Mucosa of descending colon (tissue), 3 donors: Measurements from ENCODE around the gene MTA3. TPM values are rescaled to one million over a fixed set of nuclear protein-coding genes. Genes with fewer than 3 reads are reported as not detected.

ENCODE experiments used
- ATAC-seq: fragments of 200-7000 bp; cut with Tn5 transposase; one replicate; pipeline ENCODE4 v1.9.1; 2020; ENCODE audit warnings: mild to moderate bottlenecking, moderate library complexity
- DNase-seq, 3 donors: peaks; one replicate each; pipeline ENCODE4 v3.0.0-alpha.2; 2020
- H3K36me3 ChIP-seq: fragments of 200-600 bp; one replicate; pipeline ENCODE4 v1.8.0; 2021; ENCODE audit warnings: low read depth, mild to moderate bottlenecking
- H3K4me1 ChIP-seq: fragments of 200-600 bp; one replicate; pipeline ENCODE4 v1.8.0; 2021; ENCODE audit warnings: low read depth, mild to moderate bottlenecking
- H3K4me3 ChIP-seq: fragments of 200-600 bp; one replicate; pipeline ENCODE4 v1.8.0; 2021; ENCODE audit warnings: mild to moderate bottlenecking
- H3K9me3 ChIP-seq: fragments of 200-600 bp; one replicate; pipeline ENCODE4 v1.8.0; 2021; ENCODE audit warnings: mild to moderate bottlenecking
- CTCF ChIP-seq: fragments of 200-600 bp; IDR thresholded peaks from one replicate; pipeline ENCODE4 v1.8.0; 2022; ENCODE audit warnings: antibody characterized with exemption, mild to moderate bottlenecking
- intact Hi-C, 2 donors: fragments of 100-400 bp; cut with DNase I in 1 of 2; cut with micrococcal nuclease in 1 of 2; formaldehyde crosslinking; loops; one replicate each; pipeline versions ENCODE4 v1.11.0 to v1.11.1; 2022; cut with DNase I, micrococcal nuclease
- total RNA-seq, 3 donors: library from RNA; stranded (reverse); fragmentation: NEBNext Ultra II Directional in 2 of 3; extraction: Animal tissue kit (Norgen Biotek cat#: 25700) in 2 of 3; gene quantifications; one replicate each; pipeline versions ENCODE4 v1.2.1 to v1.2.4, GENCODE V29; 2021 to 2023
- donor health status: DM: no; HTN: no; CAD: no; lungs with moderate emphysema.
- donor health status: DM: no; HTN: no; CAD: no.
- donor health status: DM: no; HTN: yes; CAD: no.

The MTA3 gene
- total RNA-seq, 3 donors from 2014 or later: 44.8 to 58.9 (median 52.8) TPM

- ATAC-seq: no peak
- Histone ChIP-seq H3K9me3 (no peaks in the 10 kb centered on the region), H3K36me3 (no peaks in the 10 kb centered on the region), H3K4me1 (no peaks in the 10 kb centered on the region), H3K4me3 (no peak overlapping the region)
- TF ChIP-seq CTCF: no peak
- intact Hi-C loops: no loop called here
- DNase-seq: no peak
Observed at GRCh38 chr2:42788478-42788793, 220.0 kb downstream of the MTA3 start.

- Histone ChIP-seq H3K9me3 (no peaks in the 10 kb centered on the region), H3K36me3 (no peaks in the 10 kb centered on the region), H3K4me1 (no peaks in the 10 kb centered on the region), H3K4me3 (no peak overlapping the region)
- DNase-seq: no peak
- no peak for ATAC-seq
- intact Hi-C loops: no loop called here
- no peak for TF ChIP-seq CTCF
Observed at GRCh38 chr2:42788882-42789281, 220.4 kb downstream of the MTA3 start.

GRCh38 chr2:42789751-42790150 lies 221.3 kb downstream of the MTA3 start:
- intact Hi-C loops: no loop called here
- DNase-seq: no peak
- H3K4me1 ChIP-seq: no peaks in the 10 kb centered on the region
- no peaks in the 10 kb centered on the region for H3K36me3 ChIP-seq
- H3K4me3 ChIP-seq: no peak overlapping the region
- TF ChIP-seq CTCF: no peak
- H3K9me3 ChIP-seq: no peaks in the 10 kb centered on the region
- ATAC-seq: no peak

- Histone ChIP-seq H3K36me3 (no peaks in the 10 kb centered on the region), H3K4me1 (no peaks in the 10 kb centered on the region), H3K4me3 (no peak overlapping the region), H3K9me3 (no peaks in the 10 kb centered on the region)
- DNase-seq (no peak), ATAC-seq (no peak)
- intact Hi-C loops: no loop called here
- no peak for TF ChIP-seq CTCF
Observed at GRCh38 chr2:42791606-42792005, 223.2 kb downstream of the MTA3 start.

GRCh38 chr2:42792087-42792582 lies 223.7 kb downstream of the MTA3 start:
- H3K9me3 ChIP-seq: no peaks in the 10 kb centered on the region
- intact Hi-C loops: no loop called here
- DNase-seq (peak in 1 of 3 donors; percentile 81), ATAC-seq (peak; percentile 78)
- no peaks in the 10 kb centered on the region for H3K4me1 ChIP-seq
- H3K36me3 ChIP-seq: no peaks in the 10 kb centered on the region
- H3K4me3 ChIP-seq: peak overlapping the region; percentile 32
- TF ChIP-seq CTCF: no peak
